GM19240 (cell line): ENCODE measurements around the gene EIF4EBP2.
A peak's percentile ranks its signal among the peaks of the same experiment; 100 is the strongest.

Source experiments
- DNase-seq: peaks from one replicate; pipeline ENCODE4 v3.0.0; 2011; ENCODE audit warnings: low spot score; ENCODE audit not compliant: insufficient read length

The EIF4EBP2 gene

GRCh38 chr10:70378122-70378521, 25.8 kb upstream of the EIF4EBP2 start:
- DNase-seq, result no peak

- DNase-seq, result no peak
Measured at GRCh38 chr10:70379581-70380176, 24.3 kb upstream of the EIF4EBP2 start.

DNA sequence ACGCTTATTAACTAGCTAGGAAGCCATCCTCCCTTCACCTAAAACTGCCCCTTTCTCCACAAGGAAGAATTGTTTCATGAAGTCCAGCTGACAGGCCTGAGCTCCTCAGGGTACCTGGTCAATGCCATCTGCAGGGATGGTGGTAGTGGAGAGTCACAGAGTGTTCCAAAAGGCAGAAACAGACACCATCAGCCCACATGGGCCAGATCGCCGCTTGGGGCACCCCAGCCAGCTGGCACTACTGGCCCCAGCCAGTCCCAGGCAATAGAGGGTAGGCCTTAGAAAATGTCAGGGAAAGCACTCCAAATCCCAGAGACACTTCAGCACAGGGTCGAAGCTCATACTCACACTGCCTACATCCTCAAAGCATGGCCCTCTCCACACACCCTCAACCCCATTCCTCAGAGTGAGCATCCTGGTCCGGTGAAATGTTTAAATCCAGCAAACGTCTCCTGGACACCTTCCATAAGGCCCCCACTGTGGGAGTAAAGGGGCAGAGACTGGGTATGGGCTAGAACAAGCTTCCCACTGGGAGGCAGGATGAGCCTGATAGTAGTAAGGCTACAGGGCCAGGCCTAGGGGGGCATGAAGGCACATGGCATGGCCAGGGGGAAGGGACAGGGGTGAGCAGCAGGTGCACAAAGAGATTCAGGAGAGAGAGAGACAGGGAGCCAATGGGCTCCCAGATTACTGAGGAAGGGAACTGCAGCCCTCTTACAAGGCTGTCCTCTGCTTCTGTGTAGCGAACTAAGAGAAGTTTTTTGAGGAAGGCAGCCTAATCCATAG, 23.4 kb upstream of the EIF4EBP2 start:
- DNase-seq, result no peak

DNA sequence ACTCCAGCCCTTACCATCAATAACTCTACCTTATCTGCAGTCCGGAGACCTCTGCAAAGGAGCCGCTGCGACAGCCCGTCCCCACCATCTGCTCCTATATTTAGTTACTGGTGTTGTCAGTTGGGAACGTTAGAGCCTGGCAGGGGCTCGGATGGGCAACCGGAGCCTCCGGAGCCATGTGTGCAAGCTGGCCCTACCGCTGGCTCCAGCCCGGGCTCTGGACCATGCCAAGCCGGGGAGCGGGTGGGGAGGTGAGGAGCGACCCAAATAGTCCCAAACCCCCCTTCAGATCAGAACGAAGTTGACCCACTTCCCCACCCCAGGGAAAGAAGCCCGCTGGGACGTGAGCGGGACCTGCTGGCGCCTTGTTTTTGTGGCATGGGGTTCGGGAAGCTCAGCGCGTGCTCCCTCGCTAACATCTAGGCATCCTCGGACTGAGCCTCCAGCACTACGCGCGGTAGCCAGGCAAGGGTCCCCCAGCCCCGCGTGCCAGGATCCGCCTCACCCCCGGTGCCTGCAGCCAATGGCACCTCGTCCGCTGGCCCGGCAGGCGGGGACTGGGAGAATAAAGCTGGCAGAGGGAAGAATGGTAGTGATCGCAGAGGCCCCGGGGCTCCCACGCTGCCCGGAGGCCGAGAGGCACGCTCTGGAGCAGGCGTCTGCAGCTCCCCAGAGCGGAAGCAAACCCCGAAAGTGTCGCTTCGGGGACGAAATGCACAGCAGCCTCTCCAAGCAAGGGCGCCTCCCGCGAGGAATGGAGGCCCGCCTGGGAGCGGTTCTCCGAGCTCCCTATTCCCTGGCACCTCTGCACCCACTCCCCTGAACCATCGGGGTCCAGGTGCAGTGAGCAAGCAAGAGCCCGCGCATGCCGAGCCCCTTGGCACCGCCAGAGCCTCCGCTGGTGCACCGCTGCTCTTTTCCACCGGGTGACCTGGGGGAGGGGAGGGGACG, 22.2 kb upstream of the EIF4EBP2 start:
- DNase-seq, result no peak

DNA sequence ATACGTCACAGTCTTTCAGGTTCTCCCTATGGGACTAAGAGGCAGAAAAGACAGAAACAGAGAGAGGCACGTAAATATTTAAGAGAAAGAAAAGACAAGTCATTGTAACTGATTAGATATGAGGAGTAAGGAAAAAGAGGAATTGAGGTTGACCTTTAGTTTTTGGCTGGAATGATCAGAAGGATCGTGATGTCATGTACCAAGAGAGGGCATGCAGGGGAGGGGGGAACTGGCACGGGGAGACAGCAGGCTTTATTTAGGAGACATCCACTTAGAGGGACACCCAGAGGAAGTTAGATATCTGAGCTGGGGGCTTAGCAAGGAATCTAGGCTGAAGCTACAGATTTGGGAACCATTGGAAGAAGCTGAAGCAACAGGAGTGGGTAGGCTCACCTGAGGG, 12.3 kb upstream of the EIF4EBP2 start:
- DNase-seq, result no peak

DNA sequence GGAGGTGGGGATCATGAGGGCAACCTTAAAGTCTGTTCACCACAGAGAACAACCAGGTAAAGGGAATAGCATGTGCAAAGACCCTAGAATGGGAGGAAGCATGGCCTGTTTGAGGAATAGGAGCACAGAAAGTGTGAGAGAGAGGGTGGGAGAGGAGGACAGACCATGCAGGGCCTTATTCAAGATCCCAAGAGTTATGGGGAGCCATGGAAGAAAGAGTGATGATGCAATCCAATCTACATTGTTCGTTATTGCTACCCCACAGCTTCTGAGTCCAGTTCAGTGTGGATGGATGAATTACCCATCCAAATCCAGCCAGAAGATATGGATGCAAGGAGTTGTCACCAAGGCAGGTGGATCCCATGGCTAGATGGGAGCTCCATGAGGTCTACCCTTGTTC, 7.8 kb upstream of the EIF4EBP2 start:
- DNase-seq, result no peak

- DNase-seq, result no peak
Measured at GRCh38 chr10:70399177-70399576, 4.8 kb upstream of the EIF4EBP2 start.

GRCh38 chr10:70403483-70404035, 386 bp upstream of the EIF4EBP2 start:
- no peak for DNase-seq

- DNase-seq, result no peak
Measured at GRCh38 chr10:70404787-70405036, 767 bp downstream of the EIF4EBP2 start.

GRCh38 chr10:70405037-70405824, 1.3 kb downstream of the EIF4EBP2 start:
- peak; percentile 22 for DNase-seq

DNA sequence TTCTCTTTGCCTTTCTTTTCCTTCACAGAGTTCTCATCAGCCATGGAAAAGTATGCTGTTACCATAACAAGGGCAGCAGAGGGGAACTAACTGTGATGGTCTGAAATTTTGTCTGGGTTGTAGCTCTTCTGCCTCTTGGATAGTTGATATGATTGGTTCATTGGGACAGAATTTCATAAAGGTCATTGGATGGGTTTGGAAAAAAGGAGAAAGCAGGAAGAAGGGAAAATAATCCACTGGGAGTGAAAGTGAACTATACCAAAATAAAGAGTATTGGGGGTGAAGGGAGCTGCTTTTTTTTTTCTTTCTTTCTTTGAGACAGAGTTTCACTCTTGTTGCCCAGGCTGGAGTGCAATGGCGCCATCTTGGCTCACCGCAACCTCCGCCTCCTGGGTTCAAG, 5.8 kb downstream of the EIF4EBP2 start:
- DNase-seq, result no peak

DNA sequence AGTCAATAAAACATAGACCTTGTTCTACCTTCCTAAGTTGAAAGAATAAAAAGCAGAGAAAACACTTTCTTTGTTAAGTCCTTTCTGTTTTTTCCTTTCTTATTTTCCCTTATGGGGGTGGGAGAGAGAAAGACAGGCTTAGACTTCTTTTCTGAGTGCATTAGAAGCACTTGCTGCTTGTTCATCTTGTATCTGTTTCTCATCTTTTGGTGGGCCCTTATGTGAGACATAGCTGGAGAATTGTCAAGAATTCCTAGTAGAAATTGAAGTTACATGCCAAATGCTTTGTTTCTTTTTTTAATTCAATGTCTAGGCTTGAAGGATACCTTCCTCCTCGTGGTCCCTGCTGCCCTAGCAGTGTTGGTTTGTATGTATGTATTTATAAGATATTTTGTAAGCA, 6.7 kb downstream of the EIF4EBP2 start:
- no peak for DNase-seq

DNA sequence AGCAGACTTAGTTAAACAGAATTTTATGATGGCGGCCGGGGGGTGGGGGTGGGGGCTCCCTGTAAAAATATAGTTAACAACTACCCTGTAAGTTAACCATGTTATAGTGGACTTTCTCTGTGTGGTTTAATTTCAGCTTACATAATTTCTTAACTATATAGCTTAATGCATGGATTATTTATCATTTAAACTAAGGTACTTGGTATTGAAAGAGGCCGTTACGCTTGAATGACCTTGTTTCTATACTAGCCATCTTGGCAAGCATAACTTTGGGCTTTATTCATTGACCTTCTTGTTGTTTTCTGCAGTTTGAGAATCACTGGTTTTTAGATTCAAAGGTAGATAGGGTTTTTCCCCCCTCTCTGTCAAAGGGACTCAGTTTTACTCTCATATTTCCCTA, 8.4 kb downstream of the EIF4EBP2 start:
- no peak for DNase-seq

GRCh38 chr10:70417568-70417967, 13.6 kb downstream of the EIF4EBP2 start:
- DNase-seq, result no peak

- DNase-seq, result no peak
Measured at GRCh38 chr10:70418229-70418628, 14.3 kb downstream of the EIF4EBP2 start.

- DNase-seq, result no peak
Measured at GRCh38 chr10:70418713-70419112, 14.8 kb downstream of the EIF4EBP2 start.

DNA sequence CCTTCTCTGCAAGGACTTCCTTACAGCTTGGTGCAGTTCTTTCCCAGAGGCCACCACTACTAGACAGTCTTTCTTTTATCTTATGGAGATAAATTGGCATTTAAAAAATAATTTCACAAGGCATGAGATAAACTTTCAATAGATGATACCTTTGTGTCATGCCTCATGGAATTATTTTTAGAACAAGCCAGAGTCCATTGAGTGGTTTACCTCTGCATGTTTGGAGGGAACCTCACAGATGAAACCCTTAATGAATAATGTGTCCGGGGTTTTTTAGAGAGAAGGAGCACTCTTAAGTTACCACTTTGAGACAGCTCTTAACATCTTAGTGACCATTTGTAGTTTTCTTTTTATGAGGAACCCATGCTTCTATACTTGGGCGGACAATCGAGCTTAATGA, 20.4 kb downstream of the EIF4EBP2 start:
- no peak for DNase-seq

- no peak for DNase-seq
Measured at GRCh38 chr10:70425096-70425495, 21.2 kb downstream of the EIF4EBP2 start.

- DNase-seq, result no peak
Measured at GRCh38 chr10:70426823-70427222, 22.9 kb downstream of the EIF4EBP2 start.

DNA sequence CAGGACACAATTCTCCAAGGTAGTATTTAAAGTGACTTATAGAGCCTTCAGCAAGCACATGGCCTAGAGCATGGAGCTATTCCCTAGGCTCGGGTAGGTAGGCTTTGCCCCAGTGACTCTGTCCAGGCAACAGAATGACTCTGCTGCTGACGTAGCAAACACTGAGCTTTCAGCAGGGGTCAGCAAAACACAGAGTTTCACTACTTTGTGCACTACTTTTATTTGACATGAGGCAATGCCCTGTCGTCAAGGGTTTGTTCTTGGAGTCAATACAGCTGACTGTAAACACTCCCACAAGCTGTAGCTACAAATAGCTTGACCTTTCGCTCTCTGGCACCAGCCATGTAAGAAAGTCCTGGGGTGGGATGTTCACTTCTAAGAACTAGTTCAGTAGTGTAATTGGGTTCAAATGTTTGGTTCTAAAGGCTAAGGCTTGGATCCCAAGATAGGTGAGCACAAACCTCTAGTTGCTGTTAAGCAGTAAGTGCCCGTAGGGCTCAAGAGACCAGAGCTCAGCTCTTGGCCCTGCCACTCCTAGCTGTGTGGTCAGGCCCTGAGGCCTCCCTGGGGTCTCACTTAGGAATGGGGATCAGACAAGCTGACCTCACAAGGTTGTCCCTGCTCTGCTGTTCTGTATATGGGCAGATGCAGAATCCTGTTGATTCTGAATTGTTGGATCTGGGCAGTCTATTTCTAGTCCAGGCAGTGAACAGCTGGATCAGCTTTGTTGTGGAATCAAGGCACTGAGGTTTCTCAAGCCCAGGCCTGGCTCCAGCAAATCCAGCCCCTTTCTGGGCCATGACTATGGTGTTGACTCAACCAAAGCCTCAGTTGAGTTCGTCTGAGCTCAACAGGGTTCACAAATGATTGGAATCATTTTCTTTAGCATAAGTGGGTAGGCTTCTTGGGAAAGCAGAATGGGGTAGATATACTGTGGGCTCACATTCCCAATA, 26.8 kb downstream of the EIF4EBP2 start:
- DNase-seq, result no peak
